OCI-LY7 (cell line): ENCODE data around the gene AKAP13. TPM values are rescaled to one million over a fixed set of nuclear protein-coding genes. Genes with fewer than 3 reads are reported as not detected.
"Not testable (repeated sequence)": the region's sequence is repeated elsewhere in the genome, so short reads cannot be mapped to it uniquely, and the experiment has no call there.

Experiments used
- BruUV-seq: library from RNA; stranded (reverse); fragments of 400-500 nt; replicated peaks from 2 replicates; lab custom pipeline; 2021; lab: Mats Ljungman, UMichigan
- CTCF ChIA-PET: fragments of 300-600 bp; sonication (Branson Sonifier 250); formaldehyde crosslinking; loops from one replicate; lab custom pipeline; 2022; ENCODE audit warnings: antibody characterized with exemption; ENCODE audit not compliant: unreplicated experiment; lab: Charles Lee
- POLR2A ChIA-PET: fragments of 300-600 bp; sonication (Branson Sonifier 250); formaldehyde crosslinking; loops from one replicate; lab custom pipeline; 2022; ENCODE audit warnings: antibody characterized with exemption; lab: Charles Lee
- DNase-seq: peaks from one replicate; pipeline ENCODE4 v3.0.0-alpha.2; 2015; ENCODE audit warnings: low spot score
- H2AFZ ChIP-seq: fragments of 200-600 bp; sonication (generic), shearing (Covaris generic); 2 replicates; pipeline ENCODE4 v1.6.1; 2014; ENCODE audit warnings: mild to moderate bottlenecking, antibody characterized with exemption, low read length, moderate library complexity
- H3K27ac ChIP-seq: fragments of 200-600 bp; sonication (generic); 2 replicates; pipeline ENCODE4 v1.5.1; 2014; ENCODE audit warnings: mixed run types, low read depth, mild to moderate bottlenecking, moderate library complexity, low read length, inconsistent platforms; ENCODE audit not compliant: poor library complexity, severe bottlenecking
- H3K36me3 ChIP-seq: fragments of 200-600 bp; sonication (generic); 2 replicates; pipeline ENCODE4 v1.6.1; 2014; ENCODE audit warnings: mild to moderate bottlenecking, antibody characterized with exemption, low read length, moderate library complexity, mixed read lengths; ENCODE audit not compliant: insufficient read depth
- H3K4me1 ChIP-seq: fragments of 200-600 bp; sonication (generic); 2 replicates; pipeline ENCODE4 v1.5.1; 2014; ENCODE audit warnings: mild to moderate bottlenecking, low read length; ENCODE audit not compliant: insufficient read depth, poor library complexity, severe bottlenecking
- H3K4me2 ChIP-seq: fragments of 200-600 bp; sonication (generic); 2 replicates; pipeline ENCODE4 v1.6.1; 2014; ENCODE audit warnings: mild to moderate bottlenecking, low read length
- H3K4me3 ChIP-seq: fragments of 200-600 bp; sonication (generic); 2 replicates; pipeline ENCODE4 v1.5.1; 2014; ENCODE audit warnings: mild to moderate bottlenecking, low read depth, low read length; ENCODE audit not compliant: poor library complexity, severe bottlenecking
- H3K79me2 ChIP-seq: fragments of 200-600 bp; sonication (generic); 2 replicates; pipeline ENCODE4 v1.6.1; 2016; ENCODE audit warnings: low read depth, mild to moderate bottlenecking, low read length, moderate library complexity, mixed read lengths; ENCODE audit not compliant: insufficient read depth
- H3K9me2 ChIP-seq: fragments of 200-600 bp; sonication (generic); 2 replicates; pipeline ENCODE4 v1.6.1; 2016; ENCODE audit warnings: mild to moderate bottlenecking, low read length, mixed read lengths; ENCODE audit not compliant: insufficient read depth
- H3K9me3 ChIP-seq: fragments of 200-600 bp; sonication (generic); 2 replicates; pipeline ENCODE4 v1.6.1; 2014; ENCODE audit warnings: mild to moderate bottlenecking, mixed run types, low read length, mixed read lengths
- H4K20me1 ChIP-seq: fragments of 200-600 bp; sonication (generic); 2 replicates; pipeline ENCODE4 v1.6.1; 2014; ENCODE audit warnings: mild to moderate bottlenecking, antibody characterized with exemption, low read length, moderate library complexity, mixed read lengths; ENCODE audit not compliant: insufficient read depth
- EZH2phosphoT487 ChIP-seq: fragments of 200-600 bp; sonication (generic); IDR thresholded peaks from 2 replicates; pipeline ENCODE4 v1.6.1; 2018; ENCODE audit warnings: low read depth, borderline replicate concordance, mild to moderate bottlenecking, mixed run types, antibody characterized with exemption, low read length, moderate library complexity, mixed read lengths
- intact Hi-C: fragments of 100-400 bp; cut with micrococcal nuclease; formaldehyde crosslinking; loops from one replicate; pipeline ENCODE4 v1.10.0; 2022; ENCODE audit not compliant: unreplicated experiment
- total RNA-seq, 2 experiments: library from RNA; depleted of rRNA in 1 of 2; stranded (reverse); fragments of >200 nt in 1 of 2; shearing (Covaris generic) in 1 of 2; gene quantifications; 2 replicates each; pipeline ENCODE4 v1.2.3, GENCODE V29; 2014 to 2022
- TF ChIP-seq, protein P1 (sequence below): fragments of 200-600 bp; sonication (generic); conservative IDR thresholded peaks from 2 replicates; pipeline ENCODE4 v1.5.1; 2014; ENCODE audit warnings: mild to moderate bottlenecking, antibody characterized with exemption, low read length, moderate library complexity, mixed read lengths

AKAP13 gene
- total RNA-seq, 2 experiments from 2014 or later: 140 to 250 TPM

DNA sequence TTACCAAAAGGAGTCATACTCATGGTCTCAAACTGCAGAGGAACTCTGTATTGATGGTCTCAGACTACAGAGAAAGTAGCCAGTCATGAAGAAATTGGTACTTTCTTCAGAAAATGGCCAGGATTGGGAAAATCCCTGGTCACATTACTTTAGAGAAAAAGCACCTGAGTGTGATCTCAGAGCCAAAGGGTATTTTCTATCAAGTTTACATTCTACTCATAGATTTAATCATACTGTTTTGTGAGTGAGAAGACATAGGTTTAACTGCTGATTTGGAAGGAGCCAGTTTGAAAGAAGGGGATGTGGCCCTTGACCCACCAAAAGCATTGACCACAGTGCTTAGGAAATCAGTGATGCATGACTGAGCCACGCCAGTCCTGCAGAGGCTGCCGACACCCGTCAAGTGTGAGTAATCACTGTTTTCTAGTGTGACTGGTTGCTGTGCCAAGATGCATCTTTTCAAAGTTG, 203.6 kb downstream of the AKAP13 start:
- H3K4me3 ChIP-seq: peak overlapping the region; percentile 59
- intact Hi-C loops: loop anchor here (2.0 to 5.0 kb wide), 4 partner anchors 77 to 253 kb away; partner anchors contain the start of gene AKAP13
- peak; percentile 77 for DNase-seq
- H3K27ac ChIP-seq: peak overlapping the region; percentile 61
- ChIA-PET CTCF (no interaction called here), POLR2A (interaction anchor here (1.6 kb wide), 1 partner anchor 109 kb away, joined by 3 read pairs; no protein-coding TSS in a partner anchor)
- H3K4me1 ChIP-seq: peaks cover 50% of the 10 kb centered on the region
- H3K79me2 ChIP-seq: peaks cover 44% of the 10 kb centered on the region
- TF ChIP-seq, protein P1, sequence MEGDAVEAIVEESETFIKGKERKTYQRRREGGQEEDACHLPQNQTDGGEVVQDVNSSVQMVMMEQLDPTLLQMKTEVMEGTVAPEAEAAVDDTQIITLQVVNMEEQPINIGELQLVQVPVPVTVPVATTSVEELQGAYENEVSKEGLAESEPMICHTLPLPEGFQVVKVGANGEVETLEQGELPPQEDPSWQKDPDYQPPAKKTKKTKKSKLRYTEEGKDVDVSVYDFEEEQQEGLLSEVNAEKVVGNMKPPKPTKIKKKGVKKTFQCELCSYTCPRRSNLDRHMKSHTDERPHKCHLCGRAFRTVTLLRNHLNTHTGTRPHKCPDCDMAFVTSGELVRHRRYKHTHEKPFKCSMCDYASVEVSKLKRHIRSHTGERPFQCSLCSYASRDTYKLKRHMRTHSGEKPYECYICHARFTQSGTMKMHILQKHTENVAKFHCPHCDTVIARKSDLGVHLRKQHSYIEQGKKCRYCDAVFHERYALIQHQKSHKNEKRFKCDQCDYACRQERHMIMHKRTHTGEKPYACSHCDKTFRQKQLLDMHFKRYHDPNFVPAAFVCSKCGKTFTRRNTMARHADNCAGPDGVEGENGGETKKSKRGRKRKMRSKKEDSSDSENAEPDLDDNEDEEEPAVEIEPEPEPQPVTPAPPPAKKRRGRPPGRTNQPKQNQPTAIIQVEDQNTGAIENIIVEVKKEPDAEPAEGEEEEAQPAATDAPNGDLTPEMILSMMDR: no peak
- TF ChIP-seq EZH2phosphoT487: no peak
- H3K4me2 ChIP-seq: peak overlapping the region; percentile 73
- no peak overlapping the region for H2AFZ ChIP-seq
- H4K20me1 ChIP-seq: peaks cover 14% of the 10 kb centered on the region; the same call in 1 of the 2 replicates
- H3K9me2 ChIP-seq: no peaks in the 10 kb centered on the region
- BruUV-seq: no TSS peak
- no peaks in the 10 kb centered on the region for H3K9me3 ChIP-seq
- peaks cover 85% of the 10 kb centered on the region for H3K36me3 ChIP-seq

DNA sequence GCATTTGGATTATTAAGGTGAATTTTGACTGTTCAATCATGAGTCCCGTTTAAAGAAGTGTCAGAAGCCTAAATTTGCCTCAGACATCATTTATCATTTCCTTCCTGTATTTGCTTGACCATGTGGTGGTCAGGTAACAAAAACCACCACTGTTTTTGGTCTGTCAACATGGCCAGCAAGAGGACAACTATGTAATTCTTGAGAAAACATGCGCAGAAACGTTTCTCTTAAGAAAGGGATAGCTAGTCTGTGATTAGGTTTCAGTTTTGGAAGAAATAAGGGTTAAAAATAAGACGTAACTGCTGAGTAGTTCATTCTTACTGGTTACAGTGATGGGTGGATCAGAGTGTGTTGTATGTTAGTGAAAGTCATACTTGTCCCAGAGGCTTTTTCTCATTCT, 204.5 kb downstream of the AKAP13 start:
- Histone ChIP-seq H3K4me2 (peak overlapping the region; percentile 73), H3K79me2 (peaks cover 38% of the 10 kb centered on the region), H2AFZ (no peak overlapping the region), H3K9me3 (no peaks in the 10 kb centered on the region), H3K36me3 (peaks cover 83% of the 10 kb centered on the region), H4K20me1 (peaks cover 14% of the 10 kb centered on the region; the same call in 1 of the 2 replicates), H3K4me1 (peaks cover 50% of the 10 kb centered on the region), H3K4me3 (no peak overlapping the region), H3K27ac (peak overlapping the region; percentile 7), H3K9me2 (no peaks in the 10 kb centered on the region)
- BruUV-seq: no TSS peak
- POLR2A ChIA-PET: interaction anchor here (0.6 to 1.4 kb wide), 4 partner anchors 13 to 491 kb away, joined by 3 to 4 read pairs (median 3); no protein-coding TSS in a partner anchor
- intact Hi-C loops: loop anchor here (5.0 kb wide), 3 partner anchors 78 to 203 kb away; partner anchors contain the start of gene AKAP13
- CTCF ChIA-PET: no interaction called here
- no peak for DNase-seq
- TF ChIP-seq, protein P1: no peak
- TF ChIP-seq EZH2phosphoT487: no peak

DNA sequence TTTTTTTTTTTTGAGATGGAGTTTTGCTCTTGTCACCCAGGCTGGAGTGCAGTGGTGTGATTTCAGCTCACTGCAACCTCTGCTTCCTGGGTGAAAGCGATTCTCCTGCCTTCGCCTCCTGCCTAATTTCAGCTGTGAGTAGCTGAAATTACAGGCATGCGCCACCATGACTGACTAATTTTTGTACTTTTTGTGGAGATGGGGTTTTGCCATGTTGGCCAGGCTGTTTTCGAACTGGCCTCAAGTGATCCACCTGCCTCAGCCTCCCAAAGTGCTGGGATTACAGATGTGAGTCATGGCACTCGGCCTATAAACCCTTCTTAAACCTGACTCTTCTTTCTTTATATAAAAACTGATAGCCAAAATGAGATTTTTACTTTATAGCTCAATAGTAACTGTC, 205.8 kb downstream of the AKAP13 start:
- Histone ChIP-seq H3K79me2 (peaks cover 37% of the 10 kb centered on the region), H4K20me1 (peaks cover 14% of the 10 kb centered on the region; the same call in 1 of the 2 replicates), H3K36me3 (peaks cover 83% of the 10 kb centered on the region), H3K4me1 (peaks cover 43% of the 10 kb centered on the region)
- BruUV-seq, CTCF ChIA-PET, intact Hi-C loops, H3K4me3 ChIP-seq, H3K27ac ChIP-seq, H3K4me2 ChIP-seq, H3K9me2 ChIP-seq, H2AFZ ChIP-seq, DNase-seq, H3K9me3 ChIP-seq: not testable (repeated sequence)
- POLR2A ChIA-PET: interaction anchor here (0.7 to 1.4 kb wide), 5 partner anchors 9 to 106 kb away, joined by 3 to 6 read pairs (median 3); no protein-coding TSS in a partner anchor
